DOHH2 (cell line): ENCODE measurements around the gene CEACAM6.

Experiments used
- H3F3A ChIP-seq: fragments of 200-600 bp; sonication (generic), shearing (Covaris generic); 2 replicates; pipeline ENCODE4 v1.6.0; 2016; ENCODE audit warnings: antibody characterized with exemption, mild to moderate bottlenecking; ENCODE audit not compliant: control insufficient read depth, insufficient read depth
- H3K27ac ChIP-seq: fragments of 200-600 bp; sonication (generic); 2 replicates; pipeline ENCODE4 v1.5.1; 2014; ENCODE audit warnings: low read depth, mild to moderate bottlenecking, low read length, moderate library complexity
- H3K27me3 ChIP-seq: fragments of 200-600 bp; sonication (generic); 2 replicates; pipeline ENCODE4 v1.6.1; 2014; ENCODE audit warnings: mild to moderate bottlenecking, low read length, mixed read lengths; ENCODE audit not compliant: control insufficient read depth
- H3K36me3 ChIP-seq: fragments of 200-600 bp; sonication (generic); 2 replicates; pipeline ENCODE4 v1.6.1; 2014; ENCODE audit warnings: mild to moderate bottlenecking, low read length, moderate library complexity, mixed read lengths; ENCODE audit not compliant: control insufficient read depth
- H3K4me1 ChIP-seq: fragments of 200-600 bp; sonication (generic); 2 replicates; pipeline ENCODE4 v1.6.1; 2014; ENCODE audit warnings: mild to moderate bottlenecking, low read length, mixed read lengths; ENCODE audit not compliant: control insufficient read depth
- H3K4me2 ChIP-seq: fragments of 200-600 bp; sonication (generic); 2 replicates; pipeline ENCODE4 v1.6.0; 2014; ENCODE audit warnings: mild to moderate bottlenecking, low read length, moderate library complexity
- H3K4me3 ChIP-seq: fragments of 200-600 bp; sonication (generic); 2 replicates; pipeline ENCODE4 v1.5.1; 2014; ENCODE audit warnings: mild to moderate bottlenecking, low read length, mixed read lengths
- H3K79me2 ChIP-seq: fragments of 200-600 bp; sonication (generic); 2 replicates; pipeline ENCODE4 v1.6.1; 2014; ENCODE audit warnings: mild to moderate bottlenecking, low read length, mixed read lengths; ENCODE audit not compliant: control insufficient read depth
- H3K9me2 ChIP-seq: fragments of 200-600 bp; sonication (generic); replicated peaks from 2 replicates; pipeline ENCODE4 v1.6.1; 2014; ENCODE audit warnings: mild to moderate bottlenecking, low read length, mixed read lengths; ENCODE audit not compliant: control insufficient read depth
- H3K9me3 ChIP-seq: fragments of 200-600 bp; sonication (generic); 2 replicates; pipeline ENCODE4 v1.6.1; 2014; ENCODE audit warnings: antibody characterized with exemption, low read length, mixed read lengths; ENCODE audit not compliant: control insufficient read depth, insufficient read depth
- H4K20me1 ChIP-seq: fragments of 200-600 bp; sonication (generic); 2 replicates; pipeline ENCODE4 v1.6.0; 2014; ENCODE audit warnings: low read depth, mild to moderate bottlenecking, antibody characterized with exemption, low read length, moderate library complexity; ENCODE audit not compliant: control insufficient read depth, insufficient read depth
- CTCF ChIP-seq: fragments of 200-600 bp; sonication (generic); IDR thresholded peaks from one replicate; pipeline ENCODE4 v1.5.1; 2014; ENCODE audit warnings: antibody characterized with exemption, mild to moderate bottlenecking, low read depth, low read length; ENCODE audit not compliant: poor library complexity, severe bottlenecking
- EZH2phosphoT487 ChIP-seq: fragments of 200-600 bp; sonication (generic); IDR thresholded peaks from 2 replicates; pipeline ENCODE4 v1.6.1; 2017; ENCODE audit warnings: borderline replicate concordance, mild to moderate bottlenecking, antibody characterized with exemption, low read length, moderate library complexity, mixed read lengths

CEACAM6 gene

GRCh38 chr19:41821003-41821735 lies 65.8 kb downstream of the CEACAM6 start:
- Histone ChIP-seq H3K9me3 (no peaks in the 10 kb centered on the region), H3K4me3 (no peak overlapping the region), H3K27ac (no peak overlapping the region), H3K9me2 (no peaks in the 10 kb centered on the region), H4K20me1 (no peaks in the 10 kb centered on the region), H3K4me1 (no peaks in the 10 kb centered on the region), H3F3A (no peaks in the 10 kb centered on the region), H3K36me3 (no peaks in the 10 kb centered on the region), H3K79me2 (no peaks in the 10 kb centered on the region), H3K27me3 (peaks cover 6% of the 10 kb centered on the region), H3K4me2 (no peak overlapping the region)
- peak; percentile 75 for TF ChIP-seq CTCF
- TF ChIP-seq EZH2phosphoT487 = no peak
